Neural progenitor cell (in vitro differentiated cells): ENCODE results near the gene SAMD1.

Experiments
- CTCF ChIP-seq: fragments of 200-600 bp; sonication (generic); IDR thresholded peaks from 2 replicates; pipeline ENCODE4 v1.5.1; 2017; ENCODE audit warnings: antibody characterized with exemption, mild to moderate bottlenecking
- EZH2 ChIP-seq: fragments of 200-600 bp; sonication (generic); IDR thresholded peaks from 2 replicates; pipeline ENCODE4 v1.6.1; 2017; ENCODE audit warnings: antibody characterized with exemption, mild to moderate bottlenecking, moderate library complexity
- EZH2phosphoT487 ChIP-seq: fragments of 200-600 bp; sonication (generic); IDR thresholded peaks from 2 replicates; pipeline ENCODE4 v1.6.1; 2017; ENCODE audit warnings: antibody characterized with exemption

DNA sequence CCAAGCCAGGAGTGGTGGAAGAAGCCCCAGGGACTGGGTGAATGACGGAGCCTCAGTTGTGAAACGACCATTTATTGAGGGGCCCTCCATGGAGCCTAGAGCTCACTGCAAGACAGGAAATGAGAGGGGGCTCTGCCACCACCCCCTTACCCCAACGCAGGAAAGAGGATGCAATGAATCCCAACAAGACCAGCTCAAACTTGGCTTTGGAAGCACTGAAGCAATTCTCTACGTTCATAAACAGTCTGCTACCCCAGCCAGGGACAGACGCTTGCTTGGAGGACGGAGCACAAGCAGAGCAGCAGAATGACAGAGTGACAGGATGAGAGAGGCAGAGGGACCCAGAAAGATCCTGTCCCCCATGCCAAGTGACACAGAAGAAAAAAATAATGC, 26.0 kb upstream of the SAMD1 start:
- no peak for TF ChIP-seq CTCF
- no peak for TF ChIP-seq EZH2phosphoT487
- no peak for TF ChIP-seq EZH2
